GF-D8 (cell line): Measurements from ENCODE around the gene CUX1.

ENCODE experiments used
- DNase-seq: peaks from one replicate; lab custom pipeline; 2025; lab: John Stamatoyannopoulos, UW

CUX1 gene

GRCh38 chr7:101957744-101958525 is 140.5 kb downstream of the CUX1 start:
- no peak for DNase-seq

DNA sequence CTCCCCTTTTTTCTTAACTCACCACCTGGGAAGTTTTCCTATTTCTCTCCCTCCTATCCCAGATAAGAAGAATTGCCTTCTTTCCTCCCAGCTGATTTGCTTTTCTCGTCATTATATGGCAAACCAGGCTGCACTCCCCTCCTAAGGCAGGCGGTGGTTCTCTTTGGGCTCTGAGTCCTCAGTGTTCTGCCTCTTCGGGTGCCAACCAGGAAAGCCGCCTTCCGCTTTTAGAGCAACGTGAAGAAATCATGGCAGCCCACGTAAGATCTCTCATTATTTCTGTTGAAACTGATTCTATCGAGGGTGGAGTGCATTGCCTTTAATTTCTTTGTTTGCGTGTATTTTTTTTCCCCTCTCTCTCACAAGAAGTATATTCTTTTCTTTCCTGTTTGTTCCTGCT is 141.9 kb downstream of the CUX1 start:
- DNase-seq, result no peak

GRCh38 chr7:101959829-101960228 is 142.4 kb downstream of the CUX1 start:
- no peak for DNase-seq

GRCh38 chr7:101960323-101960722 is 142.9 kb downstream of the CUX1 start:
- no peak for DNase-seq

- DNase-seq, result no peak
Observed at GRCh38 chr7:101960985-101961708, 143.7 kb downstream of the CUX1 start.

DNA sequence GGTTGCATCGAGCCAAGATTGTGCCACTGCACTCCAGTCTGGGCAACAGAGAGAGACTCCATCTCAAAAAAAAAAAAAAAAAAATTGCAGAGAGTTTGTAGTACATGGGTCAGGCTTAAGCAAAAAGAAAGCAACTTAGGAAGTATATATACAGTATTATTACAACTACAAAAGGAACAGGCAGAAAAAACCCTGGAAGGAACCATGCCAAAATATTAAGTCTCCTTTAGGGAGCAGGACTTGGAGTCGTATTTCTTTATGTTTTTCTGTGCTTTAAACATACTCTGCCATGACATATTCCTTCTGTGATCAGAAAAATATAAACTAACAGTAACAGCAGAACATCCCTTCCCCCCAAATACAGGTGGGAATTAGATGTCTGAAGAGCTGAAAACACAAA is 144.4 kb downstream of the CUX1 start:
- DNase-seq, result no peak

GRCh38 chr7:101963693-101964092 is 146.3 kb downstream of the CUX1 start:
- DNase-seq, result no peak

GRCh38 chr7:101964680-101965452 is 147.4 kb downstream of the CUX1 start:
- DNase-seq, result no peak

DNA sequence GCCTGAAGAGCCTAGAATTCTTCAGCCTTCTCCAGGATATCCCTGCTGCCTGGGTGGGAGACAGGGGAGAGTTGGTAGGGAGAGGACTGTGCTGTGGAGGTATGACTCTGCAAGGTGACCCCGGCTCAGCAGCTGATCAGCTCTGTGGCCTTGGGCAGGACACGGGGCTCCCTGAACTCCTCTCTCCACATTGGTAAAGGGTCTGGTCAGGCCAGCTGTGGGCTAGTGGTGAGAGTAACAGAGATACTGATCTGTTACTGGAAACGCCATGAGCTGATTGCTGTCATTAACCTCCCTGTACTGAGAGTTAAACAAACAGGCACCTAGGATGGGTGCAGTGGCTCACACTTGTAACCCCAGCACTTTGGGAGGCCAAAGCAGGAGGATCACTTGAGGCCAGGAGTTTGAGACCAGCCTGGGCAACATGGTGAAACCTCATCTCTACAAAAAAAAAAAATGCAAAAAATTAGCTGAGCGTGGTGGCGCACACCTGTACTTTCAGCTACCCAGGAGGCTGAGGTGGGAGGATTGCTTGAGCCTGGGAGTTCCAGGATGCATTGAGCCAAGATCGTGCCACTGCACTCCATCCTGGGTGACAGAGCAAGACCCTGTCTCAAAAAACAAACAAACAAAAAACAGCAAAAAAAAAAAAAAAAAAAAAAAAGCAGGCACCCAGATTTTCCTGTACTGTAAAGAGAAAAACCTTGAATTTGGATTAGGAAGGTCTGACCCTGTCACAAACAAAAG is 151.5 kb downstream of the CUX1 start:
- no peak for DNase-seq

DNA sequence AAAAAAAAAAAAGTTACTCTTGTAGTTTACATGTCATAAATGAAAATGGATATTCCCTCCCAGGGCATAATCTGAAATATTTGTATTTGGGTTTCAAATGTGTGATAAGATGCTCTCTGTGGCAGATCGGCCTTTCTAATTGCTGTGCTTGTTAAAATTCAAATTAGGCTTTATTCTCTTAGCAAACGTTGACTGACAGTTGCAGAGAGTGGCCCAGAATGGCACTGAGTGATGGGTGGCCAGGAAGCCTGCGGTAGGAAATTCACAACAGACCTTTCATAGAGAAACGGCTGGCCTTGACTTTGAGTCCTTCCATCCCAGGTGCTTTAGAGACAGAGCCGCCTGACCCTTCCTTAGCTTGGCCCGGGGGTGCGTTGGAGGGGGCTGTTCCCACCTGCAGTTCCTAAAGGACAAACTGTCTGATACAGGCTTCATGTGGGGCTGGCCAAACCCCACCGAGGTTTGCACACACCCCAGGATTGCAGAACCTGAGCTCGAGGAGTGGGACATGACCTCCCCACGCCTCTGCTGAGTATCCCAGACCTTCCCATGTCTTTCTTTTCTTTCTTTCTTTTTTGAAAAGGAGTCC is 152.7 kb downstream of the CUX1 start:
- DNase-seq, result no peak

DNA sequence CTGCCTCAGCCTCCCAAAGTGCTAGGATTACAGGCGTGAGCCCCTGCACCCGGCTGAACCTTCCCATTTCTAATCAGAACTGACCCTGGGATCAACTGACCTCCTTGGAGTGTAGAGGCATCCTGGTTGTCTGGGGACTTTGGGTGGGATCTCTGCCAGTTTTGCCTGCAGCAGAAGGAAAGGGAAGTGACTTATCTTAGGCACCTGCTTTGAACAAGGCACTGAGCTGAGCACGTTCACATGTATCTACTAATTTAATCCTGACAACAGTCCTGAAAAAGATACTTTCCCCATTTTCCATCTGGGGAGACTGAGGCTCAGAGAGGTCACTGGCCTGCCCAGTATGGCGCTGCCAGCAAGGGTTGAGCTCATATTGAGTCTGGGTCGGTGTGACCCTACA is 153.4 kb downstream of the CUX1 start:
- no peak for DNase-seq

- DNase-seq, result no peak
Observed at GRCh38 chr7:101971457-101971856, 154.0 kb downstream of the CUX1 start.

DNA sequence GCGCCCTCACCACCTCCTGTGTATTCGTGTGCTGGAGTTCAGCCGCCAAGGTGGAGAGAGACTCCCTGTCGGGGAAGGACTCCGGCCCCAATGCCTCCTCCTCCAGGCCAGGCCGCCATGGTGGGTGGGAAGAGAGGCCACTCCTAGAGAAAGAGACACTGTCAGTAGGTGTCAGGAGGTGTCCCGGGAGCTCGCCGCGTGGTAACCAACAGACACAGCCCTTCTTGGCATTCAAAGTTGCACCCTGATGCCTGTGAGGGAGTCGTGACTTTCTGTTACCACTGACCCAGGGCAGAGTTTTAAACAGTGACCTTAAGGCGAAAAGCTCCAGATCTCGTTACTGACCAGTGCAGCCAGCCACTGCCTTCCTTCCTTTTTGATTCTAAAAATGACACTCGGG is 155.2 kb downstream of the CUX1 start:
- no peak for DNase-seq

DNA sequence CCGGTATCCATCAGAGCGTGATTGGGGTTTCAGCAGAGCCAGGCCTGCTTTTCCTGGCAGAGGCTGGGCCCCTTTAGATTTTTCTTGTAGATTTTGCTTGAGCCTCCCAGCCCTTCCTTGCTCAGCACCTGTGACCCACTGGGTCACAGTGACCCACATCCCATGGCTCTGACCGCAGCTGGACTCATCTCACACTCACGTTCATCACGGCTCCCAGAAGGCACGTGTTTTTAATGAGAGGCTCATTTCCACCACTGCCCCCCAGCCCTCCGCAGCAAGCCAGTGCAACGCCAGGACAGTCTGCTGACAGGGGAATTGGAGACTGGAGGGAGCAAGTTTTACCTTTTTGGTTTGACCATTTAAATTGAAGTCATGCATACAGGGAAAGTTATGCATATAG is 155.7 kb downstream of the CUX1 start:
- no peak for DNase-seq

GRCh38 chr7:101974393-101974792 is 157.0 kb downstream of the CUX1 start:
- DNase-seq, result no peak

- no peak for DNase-seq
Observed at GRCh38 chr7:101975046-101975445, 157.6 kb downstream of the CUX1 start.

- DNase-seq, result no peak
Observed at GRCh38 chr7:101976411-101976810, 159.0 kb downstream of the CUX1 start.

DNA sequence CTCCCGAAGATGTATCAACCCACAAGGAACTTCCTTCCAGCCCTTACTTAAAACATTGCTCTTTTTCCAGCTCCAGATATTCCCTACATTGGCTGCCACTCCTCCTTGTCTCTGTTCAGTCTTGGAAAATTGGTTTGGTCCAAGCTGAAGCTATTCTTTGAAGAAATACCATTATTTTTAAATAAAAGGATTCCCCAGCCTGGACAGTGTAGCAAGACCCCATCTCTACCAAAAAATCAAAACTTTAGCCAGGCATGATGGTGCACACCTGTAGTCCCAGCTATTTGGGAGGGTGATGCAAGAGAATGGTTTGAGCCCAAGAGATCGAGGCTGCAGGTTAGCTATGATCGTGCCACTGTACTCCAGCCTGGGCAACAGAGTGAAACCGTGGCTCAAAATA is 159.8 kb downstream of the CUX1 start:
- no peak for DNase-seq

DNA sequence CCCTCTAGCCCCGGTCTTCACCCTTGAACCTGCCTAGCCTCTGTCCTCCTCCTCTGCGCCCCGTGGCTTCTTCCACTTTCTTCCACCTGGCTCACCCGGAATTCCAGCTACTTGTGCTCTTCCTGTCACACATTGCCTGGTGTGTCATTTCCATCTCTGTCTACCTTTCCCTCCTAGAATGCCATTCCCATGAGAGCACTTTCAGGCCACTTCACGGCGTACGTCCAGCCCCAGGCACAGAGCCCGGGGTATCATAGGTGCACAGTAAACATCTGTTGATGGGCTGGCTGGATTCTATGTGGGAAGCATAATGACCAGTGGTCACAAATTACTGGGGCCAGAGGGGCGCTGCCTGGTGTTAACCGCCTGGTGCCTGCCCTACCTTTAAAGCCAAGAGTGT is 161.3 kb downstream of the CUX1 start:
- no peak for DNase-seq

DNA sequence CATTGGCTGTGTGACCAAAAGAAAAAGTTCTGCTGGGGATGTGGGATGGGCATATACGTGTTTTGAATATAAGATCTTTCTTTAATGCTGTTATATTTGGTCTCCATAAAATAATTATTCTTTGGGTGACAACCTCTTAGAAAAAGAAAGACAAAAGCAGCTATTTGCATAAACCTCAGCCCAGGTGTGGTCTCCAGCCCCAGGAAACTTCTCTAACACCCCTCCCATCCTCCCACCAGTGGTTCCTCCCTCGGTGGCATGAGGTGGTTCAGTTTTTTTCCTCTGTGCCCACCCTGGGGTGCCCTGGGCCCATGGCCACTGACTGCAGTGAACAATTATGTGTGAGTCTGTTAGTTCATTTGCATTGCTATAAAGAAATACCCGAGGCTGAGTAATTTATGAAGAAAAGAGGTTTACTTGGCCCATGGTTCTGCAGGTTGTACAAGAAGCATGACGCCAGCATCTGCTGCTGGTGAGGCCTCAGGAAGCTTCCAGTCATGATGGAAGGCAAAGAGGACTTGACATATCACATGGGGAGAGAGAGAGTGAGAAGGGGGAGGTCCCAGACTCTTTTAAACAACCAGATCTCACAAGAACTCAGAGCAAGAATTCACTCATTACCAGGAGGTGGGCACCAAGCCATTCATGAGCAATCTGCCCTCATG is 165.9 kb downstream of the CUX1 start:
- no peak for DNase-seq
